Subcutaneous abdominal adipose tissue (tissue), 5 donors: ENCODE data around the gene ZCCHC14.
"Not testable (repeated sequence)": the region's sequence is repeated elsewhere in the genome, so short reads cannot be mapped to it uniquely, and the experiment has no call there.

Experiments
- H3K27ac ChIP-seq: one replicate; pipeline ENCODE4 v1.7.0; 2013; ENCODE audit warnings: low read depth, mild to moderate bottlenecking, inconsistent platforms, low read length, moderate library complexity
- H3K27me3 ChIP-seq, 5 donors: one replicate each; pipeline ENCODE4 v1.7.0; 2013; ENCODE audit warnings: low read length in 5 of 5, inconsistent platforms in 1 of 5; ENCODE audit not compliant: control insufficient read depth in 5 of 5, insufficient read depth in 4 of 5
- H3K36me3 ChIP-seq, 5 donors: one replicate each; pipeline ENCODE4 v1.7.0; 2013; ENCODE audit warnings: low read length in 5 of 5; ENCODE audit not compliant: control insufficient read depth in 5 of 5, insufficient read depth in 5 of 5
- H3K4me1 ChIP-seq, 5 donors: one replicate each; pipeline ENCODE4 v1.7.0; 2013; ENCODE audit warnings: low read length in 5 of 5, mild to moderate bottlenecking in 3 of 5, moderate library complexity in 1 of 5; ENCODE audit not compliant: control insufficient read depth in 5 of 5, insufficient read depth in 5 of 5
- H3K4me3 ChIP-seq, 5 donors: one replicate each; pipeline ENCODE4 v1.7.0; 2013; ENCODE audit warnings: low read length in 5 of 5, low read depth in 1 of 5
- H3K9ac ChIP-seq, 5 donors: one replicate each; pipeline ENCODE4 v1.7.0; 2013; ENCODE audit warnings: low read length in 5 of 5, mild to moderate bottlenecking in 4 of 5, moderate library complexity in 3 of 5
- H3K9me3 ChIP-seq, 5 donors: one replicate each; pipeline ENCODE4 v1.7.0; 2013; ENCODE audit warnings: low read length in 5 of 5; ENCODE audit not compliant: control insufficient read depth in 5 of 5
- donor health status: healthy.
- donor health status: healthy.
- donor health status: healthy.
- donor health status: healthy.
- donor health status: healthy.

The ZCCHC14 gene

GRCh38 chr16:87368029-87368770 is 124.6 kb downstream of the ZCCHC14 start:
- no peak overlapping the region for H3K9ac ChIP-seq
- H3K27ac ChIP-seq: no peak overlapping the region
- H3K4me3 ChIP-seq: no peak overlapping the region
- no peaks in the 10 kb centered on the region for H3K9me3 ChIP-seq
- H3K4me1 ChIP-seq: peaks cover 2 to 59% (median 19%) of the 10 kb centered on the region in 5 donors
- H3K27me3 ChIP-seq: no peaks in the 10 kb centered on the region
- H3K36me3 ChIP-seq: peaks cover 0 to 18% (median 14%) of the 10 kb centered on the region in 5 donors

DNA sequence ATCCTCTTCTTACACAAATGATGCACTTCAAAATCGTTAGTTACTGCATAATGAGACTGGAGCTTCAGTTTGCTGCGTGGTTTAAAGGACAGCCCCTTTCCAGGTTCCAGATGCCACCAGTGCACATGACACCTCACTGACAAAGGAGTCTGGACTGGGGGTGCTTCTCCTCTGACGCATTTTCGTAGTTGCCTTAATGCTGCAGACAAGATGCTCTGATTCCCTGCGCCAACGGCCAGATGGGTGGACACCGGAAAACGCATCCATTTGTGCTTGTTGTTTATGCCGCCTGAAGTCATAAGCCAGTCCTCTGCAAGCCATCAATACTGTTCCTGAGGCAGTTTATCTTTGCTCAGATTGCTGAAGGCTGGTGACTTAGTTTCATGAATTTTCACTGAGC is 125.3 kb downstream of the ZCCHC14 start:
- H3K27ac ChIP-seq: no peak overlapping the region
- H3K9me3 ChIP-seq: no peaks in the 10 kb centered on the region
- peaks cover 2 to 59% (median 19%) of the 10 kb centered on the region in 5 donors for H3K4me1 ChIP-seq
- H3K9ac ChIP-seq: no peak overlapping the region
- no peak overlapping the region for H3K4me3 ChIP-seq
- H3K36me3 ChIP-seq: peaks cover 0 to 18% (median 14%) of the 10 kb centered on the region in 5 donors
- H3K27me3 ChIP-seq: no peaks in the 10 kb centered on the region

DNA sequence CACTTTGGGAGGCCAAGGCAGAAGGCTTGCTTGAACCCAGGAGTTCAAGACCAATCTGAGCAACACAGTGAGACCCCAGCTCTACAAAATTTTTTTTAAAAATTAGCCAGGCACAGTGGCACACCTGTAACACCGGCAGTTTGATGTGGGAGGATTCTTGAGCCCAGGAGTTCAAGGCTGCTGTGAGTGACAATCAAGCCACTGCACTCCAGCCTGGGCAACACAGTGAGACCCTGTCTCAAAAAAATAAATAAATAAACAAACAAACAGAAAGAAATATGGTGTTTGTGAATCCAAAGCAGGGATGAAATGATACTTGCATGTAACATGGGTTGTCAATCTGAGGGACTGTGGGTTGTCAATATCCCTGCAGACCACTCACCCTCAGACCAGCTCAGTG is 125.9 kb downstream of the ZCCHC14 start:
- Histone ChIP-seq H3K9me3 (no peaks in the 10 kb centered on the region), H3K27me3 (no peaks in the 10 kb centered on the region), H3K36me3 (peaks cover 0 to 23% (median 19%) of the 10 kb centered on the region in 5 donors), H3K27ac (no peak overlapping the region), H3K4me1 (peaks cover 2 to 59% (median 19%) of the 10 kb centered on the region in 5 donors), H3K9ac (no peak overlapping the region), H3K4me3 (no peak overlapping the region)

DNA sequence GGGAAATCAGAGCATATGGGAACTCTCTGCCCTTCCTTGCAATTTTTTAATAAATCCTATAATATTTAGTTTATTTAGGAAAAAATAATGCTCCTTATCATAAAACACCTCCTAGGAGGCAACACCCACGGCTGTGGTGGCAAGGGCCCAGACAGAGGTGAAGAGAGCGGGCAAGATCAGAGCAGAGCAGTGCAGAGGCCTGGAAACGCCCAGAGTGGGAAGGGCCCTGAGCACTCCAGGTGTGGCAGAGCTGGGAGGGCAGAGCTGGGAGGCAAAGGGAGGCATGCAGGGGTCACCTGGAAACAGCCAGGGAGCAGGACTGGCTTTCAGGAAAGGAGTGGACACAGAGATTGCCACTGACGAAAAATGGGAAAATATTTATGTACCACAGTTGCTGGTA is 126.5 kb downstream of the ZCCHC14 start:
- Histone ChIP-seq H3K36me3 (peaks cover 0 to 30% (median 25%) of the 10 kb centered on the region in 5 donors), H3K9ac (no peak overlapping the region), H3K27ac (no peak overlapping the region), H3K9me3 (no peaks in the 10 kb centered on the region), H3K27me3 (no peaks in the 10 kb centered on the region), H3K4me3 (no peak overlapping the region), H3K4me1 (peaks cover 2 to 56% (median 19%) of the 10 kb centered on the region in 5 donors)

- Histone ChIP-seq H3K9ac (no peak overlapping the region), H3K27me3 (no peaks in the 10 kb centered on the region), H3K27ac (no peak overlapping the region), H3K4me1 (peaks cover 2 to 45% (median 12%) of the 10 kb centered on the region in 5 donors), H3K9me3 (no peaks in the 10 kb centered on the region), H3K4me3 (no peak overlapping the region), H3K36me3 (peaks cover 0 to 38% (median 31%) of the 10 kb centered on the region in 5 donors)
Measured at GRCh38 chr16:87365021-87365713, 127.7 kb downstream of the ZCCHC14 start.

DNA sequence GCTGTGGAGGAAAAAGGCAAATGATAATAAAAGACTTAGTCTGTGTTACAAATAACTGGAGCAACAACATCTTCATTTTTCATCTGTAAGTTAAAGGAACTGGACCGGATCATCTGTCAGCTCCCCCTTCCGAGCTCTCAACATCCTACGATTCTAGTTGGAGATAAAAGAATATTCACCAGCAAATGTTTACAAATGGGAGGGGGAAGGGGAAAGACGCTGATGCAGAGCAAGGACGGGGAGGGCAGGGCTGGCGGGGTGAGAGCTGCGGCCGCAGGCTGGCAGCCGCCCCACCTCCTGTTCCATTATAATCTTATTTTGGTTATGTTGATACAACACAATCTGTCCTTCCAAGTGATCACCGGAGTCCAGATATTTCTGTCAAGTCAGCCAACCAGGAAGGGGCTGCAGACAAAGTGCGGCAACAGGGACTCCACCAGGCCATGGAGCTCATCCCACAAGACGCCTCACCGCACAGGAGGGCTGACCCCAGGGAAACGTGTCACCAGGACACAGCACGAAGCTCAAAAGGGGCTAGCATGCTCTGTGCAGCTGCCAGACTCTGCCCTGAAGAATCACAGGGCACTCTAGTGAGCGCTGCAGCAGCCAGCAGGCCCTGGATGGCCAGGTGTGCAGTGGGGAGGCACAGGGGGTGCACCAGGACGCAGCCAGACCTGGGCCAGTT is 128.9 kb downstream of the ZCCHC14 start:
- Histone ChIP-seq H3K36me3 (peaks cover 0 to 50% (median 43%) of the 10 kb centered on the region in 5 donors), H3K4me3 (peak overlapping the region in 2 of 5 donors; percentile 22 to 29), H3K27me3 (no peaks in the 10 kb centered on the region), H3K27ac (no peak overlapping the region), H3K9ac (peak overlapping the region in 1 of 5 donors; percentile 53), H3K4me1 (peaks cover 2 to 33% (median 7%) of the 10 kb centered on the region in 5 donors), H3K9me3 (no peaks in the 10 kb centered on the region)

GRCh38 chr16:87362828-87363559 is 129.8 kb downstream of the ZCCHC14 start:
- peaks cover 0 to 24% (median 4%) of the 10 kb centered on the region in 5 donors for H3K4me1 ChIP-seq
- not testable (repeated sequence) for H3K27ac ChIP-seq

DNA sequence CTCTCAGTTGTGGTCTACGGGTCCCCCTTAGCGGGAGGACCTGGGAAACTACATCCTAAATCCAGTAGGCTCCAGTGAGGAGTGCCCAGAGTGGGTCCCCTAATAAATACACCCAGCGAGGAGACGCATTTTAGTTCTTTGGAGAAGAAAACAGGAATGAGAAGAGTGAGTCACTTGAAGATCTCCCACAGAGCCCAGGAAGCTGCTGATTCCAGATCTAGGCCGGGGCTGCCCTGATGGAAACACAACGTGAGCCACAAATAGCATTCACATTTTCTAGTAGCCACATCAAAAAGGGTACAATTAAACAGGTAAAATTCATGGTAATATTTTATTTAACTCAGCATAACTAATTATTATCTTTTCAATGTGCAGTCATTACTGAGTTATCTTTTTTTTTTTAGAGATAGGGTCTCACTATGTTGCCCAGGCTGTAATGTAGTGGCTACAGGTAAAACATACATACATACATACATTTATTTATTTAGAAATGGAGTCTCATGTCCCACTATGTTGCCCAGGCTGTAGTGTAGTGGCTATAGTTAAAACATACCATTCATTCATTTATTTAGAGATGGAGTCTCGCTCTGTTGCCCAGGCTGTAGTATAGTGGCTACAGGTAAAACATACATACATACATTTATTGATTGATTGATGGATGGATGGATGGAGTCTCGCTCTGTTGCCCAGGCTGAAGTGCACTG is 130.8 kb downstream of the ZCCHC14 start:
- Histone ChIP-seq H3K27ac (no peak overlapping the region), H3K4me3 (no peak overlapping the region), H3K36me3 (peaks cover 0 to 64% (median 57%) of the 10 kb centered on the region in 5 donors), H3K27me3 (no peaks in the 10 kb centered on the region), H3K4me1 (peaks cover 0 to 15% (median 4%) of the 10 kb centered on the region in 5 donors), H3K9me3 (no peaks in the 10 kb centered on the region), H3K9ac (no peak overlapping the region)

More at GRCh38 chr16:87362828-87363559, 129.8 kb downstream of the ZCCHC14 start:
- H3K36me3 ChIP-seq: peaks cover 0 to 60% (median 52%) of the 10 kb centered on the region in 5 donors
- not testable (repeated sequence) for H3K4me3 ChIP-seq, H3K9ac ChIP-seq, H3K9me3 ChIP-seq, H3K27me3 ChIP-seq
